GM23338 (cell line): Measurements from ENCODE around the gene TLE1.

Experiments used
- CREB1 ChIP-seq: fragments of 250-450 bp; sonication (Bioruptor Pico); IDR thresholded peaks from 2 replicates; pipeline ENCODE4 v1.5.0; 2020; ENCODE audit warnings: low read depth, mild to moderate bottlenecking, moderate library complexity
- CTCF ChIP-seq, 2 experiments: fragments of 200-600 bp in 1 of 2; sonication (generic) in 1 of 2; conservative IDR thresholded peaks; 2 replicates each; pipeline versions ENCODE4 v1.5.1 to v1.6.1; 2016 to 2017; ENCODE audit warnings: antibody characterized with exemption in 2 of 2, low read depth in 2 of 2, mild to moderate bottlenecking in 2 of 2, moderate library complexity in 1 of 2
- EZH2 ChIP-seq: fragments of 200-600 bp; sonication (generic); IDR thresholded peaks from one replicate; pipeline ENCODE4 v1.8.0; 2017; ENCODE audit warnings: antibody characterized with exemption, mild to moderate bottlenecking, low read depth; ENCODE audit not compliant: unreplicated experiment
- EZH2phosphoT487 ChIP-seq: fragments of 200-600 bp; sonication (generic); IDR thresholded peaks from one replicate; pipeline ENCODE4 v1.8.1; 2018; ENCODE audit warnings: antibody characterized with exemption; ENCODE audit not compliant: unreplicated experiment
- POLR2AphosphoS5 ChIP-seq: IDR thresholded peaks from 2 replicates; pipeline ENCODE4 v1.6.1; 2016; ENCODE audit warnings: antibody characterized with exemption, low read depth
- REST ChIP-seq: IDR thresholded peaks from one replicate; pipeline ENCODE4 v1.6.1; 2018; ENCODE audit warnings: antibody characterized with exemption; ENCODE audit not compliant: unreplicated experiment
- STAT1 ChIP-seq: IDR thresholded peaks from one replicate; pipeline ENCODE4 v1.6.1; 2016; ENCODE audit warnings: antibody characterized with exemption; ENCODE audit not compliant: unreplicated experiment

- TF ChIP-seq CTCF (conservative IDR thresholded peaks at IDR 0.05; ENCODE audit: low read depth in 2 of 2) = no peak
- no peak for TF ChIP-seq REST
- no peak for TF ChIP-seq EZH2
- TF ChIP-seq CREB1 (CRISPR knock-in tag) = no peak
- TF ChIP-seq EZH2phosphoT487 = no peak
- no peak for TF ChIP-seq STAT1
- TF ChIP-seq POLR2AphosphoS5 = no peak
Measured at GRCh38 chr9:81600631-81601030, 88.7 kb downstream of the TLE1 start.
